Calu3 (cell line): Measurements from ENCODE around the gene GRIK2. TPM values are rescaled to one million over a fixed set of nuclear protein-coding genes. Genes with fewer than 3 reads are reported as not detected.
"Not testable (repeated sequence)": the region's sequence is repeated elsewhere in the genome, so short reads cannot be mapped to it uniquely, and the experiment has no call there.

ENCODE experiments used
- Bru-seq: library from RNA; stranded (reverse); fragments of 400-500 nt; gene quantifications from one replicate; lab custom pipeline; 2021; lab: Mats Ljungman, UMichigan
- BruChase-seq, 2 experiments: library from RNA; stranded (reverse); fragments of 400-500 nt; gene quantifications; one replicate each; lab custom pipeline; 2021; lab: Mats Ljungman, UMichigan
- BruUV-seq: library from RNA; stranded (reverse); fragments of 400-500 nt; replicated peaks from 2 replicates; lab custom pipeline; 2021; lab: Mats Ljungman, UMichigan
- CTCF ChIA-PET: fragments of 300-600 bp; sonication (Branson Sonifier 250); formaldehyde crosslinking; loops from one replicate; lab custom pipeline; 2022; ENCODE audit warnings: antibody characterized with exemption; lab: Charles Lee
- DNase-seq: peaks from one replicate; pipeline ENCODE4 v3.0.0; 2022
- H3K27ac Mint-ChIP-seq: one replicate; pipeline ENCODE4 v1.8.0; 2022; ENCODE audit warnings: mixed read lengths; ENCODE audit not compliant: unreplicated experiment
- H3K27me3 Mint-ChIP-seq: one replicate; pipeline ENCODE4 v1.8.0; 2022; ENCODE audit warnings: mixed read lengths; ENCODE audit not compliant: unreplicated experiment
- H3K36me3 Mint-ChIP-seq: one replicate; pipeline ENCODE4 v1.8.0; 2022; ENCODE audit warnings: mild to moderate bottlenecking, moderate library complexity, mixed read lengths; ENCODE audit not compliant: insufficient read depth, unreplicated experiment
- H3K4me1 Mint-ChIP-seq: one replicate; pipeline ENCODE4 v1.8.0; 2022; ENCODE audit warnings: mild to moderate bottlenecking, low read depth, mixed read lengths; ENCODE audit not compliant: unreplicated experiment
- H3K4me3 Mint-ChIP-seq: one replicate; pipeline ENCODE4 v1.8.0; 2022; ENCODE audit warnings: mild to moderate bottlenecking, low read depth, moderate library complexity, mixed read lengths; ENCODE audit not compliant: unreplicated experiment
- H3K9me3 Mint-ChIP-seq: one replicate; pipeline ENCODE4 v1.8.0; 2022; ENCODE audit warnings: low read depth, mixed read lengths; ENCODE audit not compliant: unreplicated experiment
- CTCF ChIP-seq: fragments of 200-600 bp; IDR thresholded peaks from one replicate; pipeline ENCODE4 v1.8.0; 2022; ENCODE audit warnings: antibody characterized with exemption; ENCODE audit not compliant: unreplicated experiment
- intact Hi-C: fragments of 100-400 bp; cut with micrococcal nuclease; formaldehyde crosslinking; loops from one replicate; pipeline ENCODE4 v1.10.0; 2022; ENCODE audit not compliant: unreplicated experiment
- long read RNA-seq: library from polyadenylated mRNA; stranded (forward); transcript quantifications from one replicate; pipeline ENCODE4 v2.0.0, GENCODE V29; 2022
- total RNA-seq: library from RNA; stranded (reverse); gene quantifications from 2 replicates; pipeline ENCODE4 v1.2.3, GENCODE V29; 2022

Gene GRIK2
- total RNA-seq, result 3.3 and 3.7 TPM in 2 replicates
- percentile 29 among the genes with signal in this experiment for Bru-seq, nascent RNA
- percentile 26 among the genes with signal in this experiment for BruChase-seq, experiment 1, labeled RNA remaining after a 6-hour chase
- BruChase-seq, experiment 2, labeled RNA remaining after a 2-hour chase, result percentile 26 among the genes with signal in this experiment
- long read RNA-seq, partial matches to known transcripts, result 0 of 1 reads
- long read RNA-seq, other reads (novel, unspliced or antisense), result 1 of 1 reads

GRCh38 chr6:101393251-101393828 lies at the start of gene GRIK2:
Gene GRIK2 (plus strand): TSS chr6:101393708.
- Mint-ChIP-seq H3K27ac (no peak within 1 kb of the TSS), H3K9me3 (no peaks in the 10 kb centered on the region), H3K27me3 (no peaks in the 10 kb centered on the region), H3K36me3 (peaks cover 11% of the 10 kb centered on the region), H3K4me1 (no peaks in the 10 kb centered on the region), H3K4me3 (peak within 1 kb of the TSS; percentile 74)
- DNase-seq, result peak; percentile 76
- CTCF ChIA-PET, result no interaction called here
- no TSS peak for BruUV-seq
- peak; percentile 24 for TF ChIP-seq CTCF
- intact Hi-C loops, result loop anchor here (10.0 kb wide), 1 partner anchor 1291 kb away; no protein-coding TSS in a partner anchor

GRCh38 chr6:101344885-101345284 lies 48.6 kb upstream of the GRIK2 start:
- H3K4me3 Mint-ChIP-seq, result no peak overlapping the region
- BruUV-seq, result no TSS peak
- DNase-seq, result no peak

GRCh38 chr6:101348816-101349215 lies 44.7 kb upstream of the GRIK2 start:
- no peaks in the 10 kb centered on the region for H3K36me3 Mint-ChIP-seq
- TF ChIP-seq CTCF, result no peak
- H3K9me3 Mint-ChIP-seq, result no peaks in the 10 kb centered on the region
- CTCF ChIA-PET, result no interaction called here
- intact Hi-C loops, result no loop called here
- peaks cover 12% of the 10 kb centered on the region for H3K4me1 Mint-ChIP-seq
- H3K27me3 Mint-ChIP-seq, result no peaks in the 10 kb centered on the region
- no TSS peak for BruUV-seq
- H3K4me3 Mint-ChIP-seq, result no peak overlapping the region
- H3K27ac Mint-ChIP-seq, result no peak overlapping the region
- no peak for DNase-seq

More at GRCh38 chr6:101344885-101345284, 48.6 kb upstream of the GRIK2 start:
- no peak for TF ChIP-seq CTCF
- CTCF ChIA-PET, result no interaction called here
- no peaks in the 10 kb centered on the region for H3K9me3 Mint-ChIP-seq
- peaks cover 12% of the 10 kb centered on the region for H3K4me1 Mint-ChIP-seq
- no peaks in the 10 kb centered on the region for H3K36me3 Mint-ChIP-seq
- H3K27me3 Mint-ChIP-seq, result no peaks in the 10 kb centered on the region
- H3K27ac Mint-ChIP-seq, result no peak overlapping the region
- intact Hi-C loops, result no loop called here

GRCh38 chr6:101350631-101351030 lies 42.9 kb upstream of the GRIK2 start:
- CTCF ChIA-PET, BruUV-seq: not testable (repeated sequence)

GRCh38 chr6:101351173-101351572 lies 42.3 kb upstream of the GRIK2 start:
- Mint-ChIP-seq H3K4me3 (no peak overlapping the region), H3K27ac (no peak overlapping the region), H3K27me3 (no peaks in the 10 kb centered on the region), H3K36me3 (no peaks in the 10 kb centered on the region), H3K4me1 (no peaks in the 10 kb centered on the region), H3K9me3 (no peaks in the 10 kb centered on the region)
- BruUV-seq, result no TSS peak
- CTCF ChIA-PET, result no interaction called here
- intact Hi-C loops, result no loop called here
- no peak for TF ChIP-seq CTCF
- DNase-seq, result no peak

More at GRCh38 chr6:101350631-101351030, 42.9 kb upstream of the GRIK2 start:
- H3K9me3 Mint-ChIP-seq, H3K4me3 Mint-ChIP-seq, H3K4me1 Mint-ChIP-seq, H3K36me3 Mint-ChIP-seq, DNase-seq, H3K27me3 Mint-ChIP-seq, intact Hi-C loops, H3K27ac Mint-ChIP-seq: not testable (repeated sequence)
